SK-N-SH (cell line): ENCODE measurements around the gene WNT9B. TPM values are rescaled to one million over a fixed set of nuclear protein-coding genes. Genes with fewer than 3 reads are reported as not detected.

Experiments
- CTCF ChIA-PET: fragments of 300-600, 350-600 bp; formaldehyde crosslinking; extraction: SDS; loops from one replicate; lab custom pipeline; 2021; lab: Yijun Ruan, JAX
- POLR2A ChIA-PET: fragments of 350-600 bp; sonication (Branson Sonifier 250); formaldehyde crosslinking; extraction: SDS; loops from one replicate; lab custom pipeline; 2020; ENCODE audit warnings: antibody characterized with exemption, inconsistent platforms; lab: Yijun Ruan, JAX
- DNase-seq: peaks from one replicate; pipeline ENCODE4 v3.0.0; 2012
- H2AFZ ChIP-seq: fragments of 200-600 bp; sonication (generic); 2 replicates; pipeline ENCODE4 v1.8.1; 2016; ENCODE audit warnings: antibody characterized with exemption, mild to moderate bottlenecking, low read depth
- H3F3A ChIP-seq: fragments of 200-600 bp; sonication (generic); replicated peaks from 2 replicates; pipeline ENCODE3; 2016; ENCODE audit warnings: antibody characterized with exemption, mild to moderate bottlenecking; ENCODE audit not compliant: insufficient read depth
- H3K27ac ChIP-seq, 2 experiments: fragments of 200-500 bp in 1 of 2; fragments of 200-600 bp in 1 of 2; sonication (Bioruptor generic) in 1 of 2; sonication (generic), shearing (Covaris generic) in 1 of 2; 2 replicates each; pipeline versions ENCODE4 v1.5.1 to v1.6.1; 2014 to 2016; ENCODE audit warnings: low read depth in 2 of 2, inconsistent platforms in 1 of 2, low read length in 1 of 2, mild to moderate bottlenecking in 1 of 2, mixed read lengths in 1 of 2
- H3K27me3 ChIP-seq: fragments of 200-600 bp; sonication (generic), shearing (Covaris generic); 2 replicates; pipeline ENCODE4 v1.6.1; 2016; ENCODE audit warnings: mixed run types; ENCODE audit not compliant: insufficient read depth
- H3K36me3 ChIP-seq, 2 experiments: fragments of 200-500 bp in 1 of 2; fragments of 200-600 bp in 1 of 2; sonication (Bioruptor generic) in 1 of 2; sonication (generic) in 1 of 2; replicated peaks in 1 of 2; 2 replicates each; pipeline versions ENCODE3 to v1.5.1; 2014 to 2016; ENCODE audit warnings: low read length in 1 of 2, mild to moderate bottlenecking in 1 of 2; ENCODE audit not compliant: insufficient read depth in 2 of 2, control insufficient read depth in 1 of 2
- H3K4me1 ChIP-seq, 2 experiments: fragments of 200-500 bp in 1 of 2; fragments of 200-600 bp in 1 of 2; sonication (Bioruptor generic) in 1 of 2; sonication (generic), shearing (Covaris generic) in 1 of 2; 2 replicates each; pipeline versions ENCODE4 v1.5.1 to v1.6.1; 2014 to 2016; ENCODE audit warnings: low read depth in 1 of 2, low read length in 1 of 2, mixed run types in 1 of 2; ENCODE audit not compliant: insufficient read depth in 2 of 2, control insufficient read depth in 1 of 2
- H3K4me2 ChIP-seq: fragments of 200-600 bp; sonication (generic), shearing (Covaris generic); 2 replicates; pipeline ENCODE4 v1.6.1; 2017; ENCODE audit warnings: mixed run types
- H3K4me3 ChIP-seq, 2 experiments: fragments of 200-500 bp in 1 of 2; fragments of 200-600 bp in 1 of 2; sonication (Bioruptor generic) in 1 of 2; sonication (generic), shearing (Covaris generic) in 1 of 2; 2 replicates each; pipeline versions ENCODE4 v1.5.1 to v1.8.1; 2014 to 2016; ENCODE audit warnings: low read depth in 2 of 2, inconsistent platforms in 1 of 2, low read length in 1 of 2, mild to moderate bottlenecking in 1 of 2, mixed read lengths in 1 of 2, moderate library complexity in 1 of 2
- H3K79me2 ChIP-seq: fragments of 200-600 bp; sonication (generic); 2 replicates; pipeline ENCODE4 v1.8.1; 2017; ENCODE audit warnings: mild to moderate bottlenecking; ENCODE audit not compliant: insufficient read depth
- H3K9ac ChIP-seq: fragments of 200-600 bp; sonication (generic); 2 replicates; pipeline ENCODE4 v1.6.1; 2017; ENCODE audit warnings: mixed run types
- H3K9me2 ChIP-seq: fragments of 200-600 bp; sonication (generic); 2 replicates; pipeline ENCODE4 v1.6.1; 2017; ENCODE audit warnings: mixed run types
- H3K9me3 ChIP-seq: fragments of 200-600 bp; sonication (generic); 2 replicates; pipeline ENCODE4 v1.6.1; 2017; ENCODE audit warnings: mixed run types, mild to moderate bottlenecking, moderate library complexity
- H4K20me1 ChIP-seq: fragments of 200-600 bp; sonication (generic); 2 replicates; pipeline ENCODE4 v1.6.1; 2017; ENCODE audit warnings: mild to moderate bottlenecking, mixed run types; ENCODE audit not compliant: insufficient read depth
- CTCF ChIP-seq: fragments of 200-600 bp; sonication (generic); IDR thresholded peaks from 2 replicates; pipeline ENCODE4 v1.6.1; 2017; ENCODE audit warnings: antibody characterized with exemption, mild to moderate bottlenecking, moderate library complexity
- FOSL2 ChIP-seq: IDR thresholded peaks from 2 replicates; pipeline ENCODE4 v1.4.0; 2012; ENCODE audit warnings: low read depth, mild to moderate bottlenecking, moderate library complexity, borderline replicate concordance
- FOXJ3 ChIP-seq: sonication (generic); formaldehyde crosslinking; IDR thresholded peaks from 2 replicates; pipeline ENCODE4 v1.5.1; 2020; ENCODE audit warnings: mild to moderate bottlenecking, missing genetic modification reagents
- GATA2 ChIP-seq: sonication (generic); formaldehyde crosslinking; IDR thresholded peaks from 2 replicates; pipeline ENCODE4 v1.5.0; 2020; ENCODE audit warnings: mild to moderate bottlenecking, missing genetic modification reagents
- IRF3 ChIP-seq: fragments of 150-350 bp; IDR thresholded peaks from 2 replicates; pipeline ENCODE4 v1.6.1; 2016; ENCODE audit warnings: mild to moderate bottlenecking, low read depth, low read length
- JUND ChIP-seq: IDR thresholded peaks from 2 replicates; pipeline ENCODE4 v1.4.0; 2012
- MAX ChIP-seq: IDR thresholded peaks from 2 replicates; pipeline ENCODE4 v1.4.0; 2012; ENCODE audit warnings: low read depth
- MEF2A ChIP-seq: IDR thresholded peaks from 2 replicates; pipeline ENCODE4 v1.4.0; 2012; ENCODE audit warnings: low read depth, borderline replicate concordance
- MXI1 ChIP-seq: IDR thresholded peaks from 2 replicates; pipeline ENCODE4 v1.6.1; 2012; ENCODE audit warnings: mild to moderate bottlenecking, low read depth, low read length, improper control_type of control experiment
- PBX3 ChIP-seq: IDR thresholded peaks from 2 replicates; pipeline ENCODE4; 2012
- RAD21 ChIP-seq: IDR thresholded peaks from 2 replicates; pipeline ENCODE4 v1.6.1; 2012; ENCODE audit warnings: mild to moderate bottlenecking, low read length
- RCOR1 ChIP-seq: fragments of 150-350 bp; IDR thresholded peaks from 2 replicates; pipeline ENCODE4 v1.6.1; 2017; ENCODE audit warnings: antibody characterized with exemption, low read length
- REST ChIP-seq: IDR thresholded peaks from 2 replicates; pipeline ENCODE4 v1.6.1; 2012; ENCODE audit warnings: mild to moderate bottlenecking, low read depth, low read length, moderate library complexity
- RXRA ChIP-seq: IDR thresholded peaks from 2 replicates; pipeline ENCODE4 v1.4.0; 2012; ENCODE audit warnings: low read depth, mild to moderate bottlenecking, borderline replicate concordance
- SIN3A ChIP-seq: IDR thresholded peaks from 2 replicates; pipeline ENCODE4 v1.6.1; 2012; ENCODE audit warnings: low read depth, mild to moderate bottlenecking, low read length, moderate library complexity, borderline replicate concordance
- TAF1 ChIP-seq: IDR thresholded peaks from 2 replicates; pipeline ENCODE4 v1.6.1; 2012; ENCODE audit warnings: low read depth, mild to moderate bottlenecking, low read length, moderate library complexity, borderline replicate concordance
- TCF12 ChIP-seq: IDR thresholded peaks from 2 replicates; pipeline ENCODE4 v1.4.0; 2012
- USF1 ChIP-seq: IDR thresholded peaks from 2 replicates; pipeline ENCODE4 v1.4.0; 2012; ENCODE audit warnings: low read depth, borderline replicate concordance
- YY1 ChIP-seq: IDR thresholded peaks from 2 replicates; pipeline ENCODE4 v1.4.0; 2012; ENCODE audit warnings: low read depth, mild to moderate bottlenecking
- ZBTB33 ChIP-seq: IDR thresholded peaks from 2 replicates; pipeline ENCODE4 v1.4.0; 2012; ENCODE audit warnings: low read depth, borderline replicate concordance
- WGBS: methylation state at CpG from one replicate; pipeline ENCODE4 v1.1.6; 2017; ENCODE audit warnings: low lambda C conversion rate; 5-methylcytosine and 5-hydroxymethylcytosine counted together
- polyA plus RNA-seq, 3 experiments: library from polyadenylated mRNA; depleted of rRNA; stranded (reverse); fragments of >200 nt; gene quantifications; 2 replicates each; pipeline ENCODE4 v1.2.3, GENCODE V29; 2012

Gene WNT9B
- polyA plus RNA-seq, 1 of the 3 experiments (the other 2 are of a cell fraction): not detected

- H3K9ac ChIP-seq: no peak overlapping the region
- DNase-seq: no peak
- no peaks in the 10 kb centered on the region for H3K9me2 ChIP-seq
- H3K79me2 ChIP-seq: no peaks in the 10 kb centered on the region
- no peak overlapping the region for H3K4me2 ChIP-seq
- no peaks in the 10 kb centered on the region for H3K9me3 ChIP-seq
- H3F3A ChIP-seq: no peaks in the 10 kb centered on the region
- TF ChIP-seq IRF3: no peak
- no peak for TF ChIP-seq SIN3A
- TF ChIP-seq REST: no peak
- no peak for TF ChIP-seq FOXJ3 (CRISPR knock-in tag)
- TF ChIP-seq YY1: no peak
- TF ChIP-seq MAX: no peak
- TF ChIP-seq JUND: no peak
- TF ChIP-seq MEF2A: no peak
- no peak for TF ChIP-seq ZBTB33
- TF ChIP-seq FOSL2: no peak
- TF ChIP-seq RCOR1: no peak
- TF ChIP-seq MXI1: no peak
- no peak for TF ChIP-seq TAF1
- no peak for TF ChIP-seq USF1
- no peak for TF ChIP-seq RXRA
- TF ChIP-seq GATA2 (CRISPR knock-in tag): no peak
- TF ChIP-seq RAD21: no peak
- no peak for TF ChIP-seq TCF12
- no peak for TF ChIP-seq PBX3
- no peak for TF ChIP-seq CTCF
- no peaks in the 10 kb centered on the region for H3K4me1 ChIP-seq
- 76% methylated on average over 7 of the region's 8 CpGs for WGBS
- peaks cover 35% of the 10 kb centered on the region; the same call in 1 of the 2 replicates for H3K27me3 ChIP-seq
- POLR2A ChIA-PET: no interaction called here
- H2AFZ ChIP-seq: no peak overlapping the region
- H3K36me3 ChIP-seq: no peaks in the 10 kb centered on the region
- H4K20me1 ChIP-seq: no peaks in the 10 kb centered on the region
- H3K27ac ChIP-seq: no peak overlapping the region
- no peak overlapping the region for H3K4me3 ChIP-seq
- CTCF ChIA-PET: interaction anchor here (2.4 kb wide), 1 partner anchor 41 kb away, joined by 10 read pairs; no protein-coding TSS in a partner anchor
These were observed 31.3 kb downstream of the WNT9B start for GRCh38 chr17:46882666-46883065.
